ENCODE results near the gene ANAPC1.
"Not testable (repeated sequence)": the region's sequence is repeated elsewhere in the genome, so short reads cannot be mapped to it uniquely, and the experiment has no call there.

ANAPC1 gene

DNA sequence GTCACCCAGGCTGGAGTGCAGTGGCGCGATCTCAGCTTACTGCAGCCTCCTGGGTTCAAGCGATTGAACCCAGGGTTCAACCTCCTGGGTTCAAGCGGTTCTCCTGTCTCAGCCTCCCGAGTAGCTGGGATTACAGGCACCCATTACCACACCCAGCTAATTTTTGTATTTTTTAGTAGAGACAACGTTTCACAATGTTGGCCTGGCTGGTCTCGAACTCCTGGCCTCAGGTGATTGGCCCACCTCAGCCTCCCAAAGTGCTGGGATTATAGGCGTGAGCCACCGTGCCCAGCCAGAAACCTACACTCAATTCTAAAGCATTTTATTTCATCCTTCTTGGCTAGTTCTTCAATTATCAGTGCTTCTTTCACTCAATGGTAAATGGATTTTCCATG, 21.5 kb upstream of the ANAPC1 start:
- DNase-seq: not testable (repeated sequence)

DNA sequence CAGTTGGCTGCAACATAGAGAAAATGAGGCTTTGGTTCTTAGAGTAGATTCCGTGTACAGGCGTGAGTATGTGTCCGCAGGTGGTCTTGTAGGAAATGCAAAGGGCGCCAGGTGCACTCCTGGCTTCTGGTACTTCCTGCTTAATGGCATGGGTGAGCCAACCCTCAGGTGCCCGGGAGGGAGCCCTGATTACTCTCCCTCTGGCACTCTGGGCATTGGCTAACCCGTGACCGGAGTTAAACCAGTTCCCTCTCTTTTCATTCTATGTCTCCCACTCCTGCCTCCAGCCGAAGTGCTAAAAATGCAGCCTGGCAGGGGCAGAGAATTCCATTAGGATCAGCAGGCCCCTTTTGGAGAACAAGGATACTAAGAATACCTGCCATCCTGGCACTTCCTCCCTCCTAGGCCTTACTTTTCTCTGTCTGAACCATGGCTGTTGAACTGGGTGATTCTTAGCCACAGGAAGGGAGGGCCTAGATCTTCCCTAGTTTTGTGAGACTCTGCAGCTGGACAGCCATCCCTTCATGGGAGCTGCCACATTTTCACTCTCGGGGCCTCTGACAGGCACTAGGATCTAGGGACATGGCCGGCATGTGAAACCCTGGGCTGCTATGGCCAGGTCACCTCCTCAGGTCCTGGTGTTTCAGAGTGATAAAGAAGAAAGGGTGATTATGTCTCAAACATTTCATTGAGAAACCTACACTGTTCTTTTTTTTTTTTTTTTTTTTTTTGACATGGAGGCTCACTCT, 20.9 kb upstream of the ANAPC1 start:
- no peak for DNase-seq

DNA sequence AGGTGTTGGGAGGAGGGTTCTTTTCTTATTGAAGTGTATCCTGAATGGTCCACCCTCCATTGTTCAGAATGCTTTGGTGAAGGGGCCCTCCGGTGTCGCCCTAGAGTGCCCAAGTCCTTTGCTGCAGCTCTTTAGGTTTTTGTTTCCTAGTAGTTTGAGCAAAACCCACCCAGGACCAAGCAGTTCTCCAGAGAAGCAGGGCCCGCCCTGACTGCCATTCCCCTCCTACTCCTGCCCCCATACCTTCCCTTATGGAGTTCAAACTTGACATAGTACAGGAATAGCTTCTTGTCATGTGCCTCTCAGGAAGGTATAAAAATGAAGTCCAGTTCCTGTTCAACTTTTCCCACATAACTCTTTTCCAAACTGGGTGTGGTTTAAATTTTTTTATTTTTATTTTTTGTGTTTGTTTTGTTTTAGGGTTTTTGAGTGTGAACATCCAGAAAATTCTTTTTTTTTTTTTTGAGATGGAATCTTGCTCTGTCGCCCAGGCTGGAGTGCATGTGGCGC, 20.0 kb upstream of the ANAPC1 start:
- no peak for DNase-seq

DNA sequence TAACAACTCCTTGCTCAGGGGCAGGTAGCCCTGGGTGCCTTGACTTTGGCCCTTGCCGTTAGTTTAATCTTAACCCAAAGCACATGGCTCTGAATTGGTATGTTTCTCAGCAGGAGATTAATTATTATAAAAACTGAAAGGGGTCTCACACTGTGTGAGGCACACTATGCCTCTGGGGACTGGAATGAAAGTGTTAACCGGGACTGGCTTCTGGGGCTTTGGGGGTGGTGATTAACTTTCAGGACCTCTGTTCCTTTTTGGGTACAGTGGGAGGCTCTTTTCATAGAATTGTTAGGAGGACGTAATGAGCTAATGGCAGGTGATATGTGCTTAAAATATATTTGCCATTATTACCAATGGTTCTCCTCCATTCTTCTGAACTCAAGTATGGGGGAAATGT, 19.5 kb upstream of the ANAPC1 start:
- no peak for DNase-seq

GRCh38 chr2:111900859-111901258, 16.9 kb upstream of the ANAPC1 start:
- DNase-seq: peak; percentile 42

- peak; percentile 10 for DNase-seq
Measured at GRCh38 chr2:111898703-111899514, 14.9 kb upstream of the ANAPC1 start.

- peak; percentile 55 for DNase-seq
Measured at GRCh38 chr2:111897924-111898702, 14.1 kb upstream of the ANAPC1 start, which contains the start of gene MERTK. Gene MERTK, plus strand, starts transcription at chr2:111898607. Its CDS starts 129 bp downstream, at chr2:111898736.

- no peak for DNase-seq
Measured at GRCh38 chr2:111897630-111897923, 13.6 kb upstream of the ANAPC1 start.

DNA sequence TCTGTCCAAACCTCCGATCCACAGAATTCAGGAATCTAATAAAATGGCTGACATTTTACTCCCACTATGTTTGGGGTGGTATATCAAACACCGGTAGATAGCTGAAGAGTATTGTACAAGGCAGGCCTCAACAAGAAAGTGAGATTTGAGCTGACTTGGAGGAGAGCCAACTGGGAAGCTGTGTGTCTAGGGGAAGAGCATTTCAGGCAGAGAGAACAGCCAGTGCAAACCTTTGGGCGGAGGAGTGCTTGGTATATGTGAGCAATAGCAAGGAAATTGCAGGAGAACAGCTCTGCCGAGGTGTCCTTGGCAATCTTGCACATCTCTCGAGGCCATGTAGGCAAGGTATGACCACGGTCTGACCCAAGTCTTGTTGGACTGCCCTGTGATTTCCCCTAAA, 12.6 kb upstream of the ANAPC1 start:
- DNase-seq: no peak

- peak; percentile 55 for DNase-seq
Measured at GRCh38 chr2:111896024-111896423, 12.0 kb upstream of the ANAPC1 start.

GRCh38 chr2:111884592-111884964, 585 bp upstream of the ANAPC1 start:
- DNase-seq: no peak

DNA sequence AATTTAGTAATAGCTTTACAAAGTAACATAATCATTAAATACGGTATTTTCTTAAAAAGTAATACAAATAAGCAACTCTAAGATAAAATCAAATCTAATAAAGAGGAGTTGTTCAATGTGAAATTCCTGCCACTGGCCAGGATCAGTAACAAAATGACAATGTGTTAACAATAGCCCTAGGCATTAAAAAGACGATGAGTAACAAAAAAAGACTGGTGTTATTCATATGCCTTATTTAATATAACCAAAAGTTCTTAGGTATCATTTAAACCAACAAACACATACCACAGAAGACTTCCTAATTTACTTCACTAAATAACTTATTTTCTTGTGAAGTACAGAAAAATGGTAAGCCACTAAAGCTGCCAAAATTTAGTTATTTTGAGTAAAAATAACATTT, 11.2 kb downstream of the ANAPC1 start:
- not testable (repeated sequence) for DNase-seq

DNA sequence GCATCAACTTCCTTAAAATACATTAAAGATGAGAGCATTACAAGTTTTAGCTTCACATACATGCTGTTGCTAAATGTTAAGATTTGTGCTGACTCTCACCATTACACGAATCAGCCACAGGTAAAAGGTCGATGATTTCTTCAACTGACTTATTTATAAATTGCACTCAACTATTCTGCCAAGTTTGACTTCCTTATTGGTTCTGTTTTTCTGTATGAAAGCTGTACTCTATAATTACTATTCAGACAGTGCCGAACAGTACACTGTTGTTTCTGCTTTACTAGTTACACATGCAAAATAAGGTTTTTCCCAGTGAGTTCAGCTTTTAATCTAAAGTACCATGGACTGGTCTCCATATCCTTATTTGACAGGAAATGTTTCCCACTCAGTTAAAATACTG, 18.9 kb downstream of the ANAPC1 start:
- DNase-seq: not testable (repeated sequence)

- DNase-seq: not testable (repeated sequence)
Measured at GRCh38 chr2:111860005-111860404, 24.0 kb downstream of the ANAPC1 start.

DNA sequence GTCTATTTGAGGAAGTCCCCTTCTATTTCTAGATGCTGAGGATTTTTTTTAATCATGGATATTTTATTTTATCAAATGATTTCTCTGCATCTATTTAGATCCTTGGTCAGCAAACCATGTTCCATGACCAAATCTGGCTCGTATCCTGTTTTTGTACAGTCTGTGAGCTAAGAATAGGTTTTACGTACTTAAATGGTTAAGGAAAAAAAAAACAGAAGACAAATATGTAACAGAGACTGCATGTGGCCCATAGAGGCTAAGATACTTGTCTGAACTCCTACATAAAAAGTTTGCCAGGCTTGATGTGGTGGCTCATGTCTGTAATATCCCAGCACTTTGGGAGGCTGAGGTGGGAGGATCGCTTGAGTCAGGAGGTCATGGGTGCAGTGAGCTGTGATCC, 31.4 kb downstream of the ANAPC1 start:
- DNase-seq: not testable (repeated sequence)

DNA sequence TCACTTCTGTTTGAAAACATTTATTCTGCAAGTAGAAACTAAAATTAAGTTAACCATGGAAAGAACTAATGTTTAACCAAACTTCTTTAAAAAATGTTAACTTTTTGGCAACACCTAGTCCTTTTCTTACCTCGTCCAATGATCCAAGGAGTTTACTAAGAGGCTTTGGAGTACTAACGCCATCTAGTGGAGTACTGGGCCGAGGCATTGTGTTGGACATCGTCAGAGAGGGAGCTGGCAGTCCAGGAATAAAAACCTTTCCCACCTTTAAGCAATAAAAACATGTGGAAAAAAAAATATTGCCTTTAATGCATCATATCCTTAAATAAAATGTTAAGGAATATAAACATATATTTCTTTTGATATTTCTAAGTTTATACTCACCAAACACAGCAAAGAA, 33.3 kb downstream of the ANAPC1 start:
- peak; percentile 3 for DNase-seq

GRCh38 chr2:111839625-111840282, 44.2 kb downstream of the ANAPC1 start:
- DNase-seq: not testable (repeated sequence)

DNA sequence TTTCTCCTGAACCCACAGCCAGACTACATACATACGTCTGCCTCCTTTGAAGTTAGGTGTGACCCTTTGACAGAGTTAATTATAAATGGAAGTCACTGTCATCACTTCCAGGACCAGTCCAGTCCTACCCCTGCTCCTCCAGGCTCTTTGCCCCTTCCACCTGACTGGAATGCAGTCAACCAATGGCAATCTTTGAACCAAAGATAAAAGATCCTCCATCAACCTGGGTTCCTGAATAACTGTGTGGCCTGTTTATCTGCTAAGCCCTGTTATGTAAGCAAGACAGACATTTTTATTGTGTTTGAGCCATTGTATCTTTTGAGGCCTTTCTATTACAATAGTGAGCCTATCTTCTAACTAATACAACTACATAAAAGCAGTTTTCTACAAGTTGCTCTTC, 45.0 kb downstream of the ANAPC1 start:
- not testable (repeated sequence) for DNase-seq

GRCh38 chr2:111834221-111834620, 49.8 kb downstream of the ANAPC1 start:
- DNase-seq: not testable (repeated sequence)

GRCh38 chr2:111830479-111830878, 53.5 kb downstream of the ANAPC1 start:
- DNase-seq: not testable (repeated sequence)

- DNase-seq: not testable (repeated sequence)
Measured at GRCh38 chr2:111828217-111828766, 55.7 kb downstream of the ANAPC1 start.

- not testable (repeated sequence) for DNase-seq
Measured at GRCh38 chr2:111812970-111813622, 70.9 kb downstream of the ANAPC1 start.
